ENCODE measurements around the gene ZNF346. TPM values are rescaled to one million over a fixed set of nuclear protein-coding genes. Genes with fewer than 3 reads are reported as not detected.
"Not testable (repeated sequence)": the region's sequence is repeated elsewhere in the genome, so short reads cannot be mapped to it uniquely, and the experiment has no call there.

The ZNF346 gene
- polyA plus RNA-seq, 10 donors, result 10.8 to 19.0 (median 14.2) TPM

GRCh38 chr5:177006265-177006972 lies 16.1 kb upstream of the ZNF346 start, which contains the start of gene UIMC1:
Gene UIMC1, minus strand, starts transcription at chr5:177006779. Its CDS starts 24,164 bp downstream, at chr5:176982615.
- peak; percentile 89 to 97 (median 93) for DNase-seq

- no peak for DNase-seq
These were observed 13.8 kb upstream of the ZNF346 start for GRCh38 chr5:177008716-177009115.

GRCh38 chr5:177010153-177010552 lies 12.3 kb upstream of the ZNF346 start:
- no peak for DNase-seq

DNA sequence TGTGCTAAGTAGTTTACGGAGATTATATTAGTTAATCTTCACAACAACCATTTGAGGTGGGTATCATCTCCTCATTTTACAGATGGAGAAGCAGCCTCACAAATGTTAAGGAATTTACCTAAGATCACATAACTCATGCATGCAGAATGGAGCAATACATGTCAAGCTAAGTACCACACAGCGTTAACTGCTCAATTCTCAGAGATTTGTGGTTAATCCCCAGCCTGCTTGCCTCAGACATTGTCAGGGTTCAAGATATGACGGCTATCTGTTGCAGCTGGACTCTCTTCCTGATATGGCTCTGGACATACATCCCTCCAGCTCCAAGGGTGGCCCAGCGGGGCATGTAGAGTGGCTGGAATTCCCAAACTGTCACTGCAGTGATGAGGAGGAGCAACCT lies 7.3 kb upstream of the ZNF346 start:
- DNase-seq, result no peak

GRCh38 chr5:177018341-177018740 lies 4.2 kb upstream of the ZNF346 start:
- DNase-seq, result peak in 1 of 3 donors; percentile 24

DNA sequence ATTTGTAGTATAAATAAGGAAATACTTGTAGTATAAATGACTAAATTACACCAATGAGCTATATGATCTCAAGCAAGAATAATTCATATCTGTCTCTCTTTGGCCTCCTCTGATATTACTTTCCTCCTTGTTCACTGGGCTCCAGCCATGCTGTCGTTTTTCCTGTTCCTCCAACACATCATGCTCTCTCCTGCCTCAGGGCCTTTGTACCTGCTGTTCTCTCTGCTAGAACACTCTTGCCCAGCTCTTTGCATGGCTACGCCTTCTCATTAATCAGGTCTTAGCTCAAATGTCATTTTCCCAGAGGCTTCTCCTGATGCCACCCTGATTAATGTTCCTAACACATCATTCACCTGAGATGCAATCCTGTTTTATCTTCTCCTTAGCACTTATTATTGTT lies 2.5 kb upstream of the ZNF346 start:
- DNase-seq, result no peak

DNA sequence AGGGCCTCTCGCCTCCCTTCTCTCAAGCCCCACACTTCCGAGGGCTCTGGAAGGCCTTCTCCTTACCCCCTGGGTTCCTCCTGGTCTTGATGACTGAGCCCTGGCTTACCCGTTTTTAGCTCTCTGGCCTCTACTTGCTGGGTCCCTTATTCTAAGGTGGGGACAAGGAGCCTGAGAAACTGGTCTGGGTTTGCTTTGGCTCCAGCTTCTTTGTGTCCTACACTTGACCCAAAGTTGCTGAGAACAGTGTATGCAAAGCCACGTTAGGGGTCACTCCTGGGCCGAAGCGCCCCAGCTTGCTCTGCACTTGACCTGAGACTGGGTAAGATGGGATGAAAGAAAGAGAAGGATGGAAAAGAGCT lies 788 bp downstream of the ZNF346 start:
- no peak for DNase-seq

- DNase-seq, result no peak
These were observed 2.1 kb downstream of the ZNF346 start for GRCh38 chr5:177024559-177024958.

DNA sequence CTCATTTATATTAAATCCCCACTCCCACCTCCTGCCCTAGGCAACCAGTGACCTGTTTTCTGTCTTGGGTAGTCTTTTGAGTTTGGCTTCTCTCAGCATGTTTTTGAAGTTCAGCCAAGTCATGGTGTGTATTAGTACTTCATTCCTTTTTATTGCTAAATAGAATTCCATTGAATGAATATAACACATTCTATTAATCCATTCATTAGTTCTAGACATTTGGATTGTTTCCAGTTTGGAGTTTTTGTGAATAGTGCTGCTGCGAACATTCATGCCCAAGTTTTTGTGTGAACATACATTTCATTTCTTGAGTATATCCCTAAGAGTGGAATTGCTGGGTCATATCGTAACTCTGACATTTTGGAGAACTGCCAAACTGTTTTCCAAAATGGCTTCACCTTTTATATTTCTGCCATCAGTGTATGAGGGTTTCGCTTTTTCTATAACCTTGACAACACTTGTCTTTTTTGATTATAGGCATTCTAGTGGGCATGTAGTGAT lies 2.7 kb downstream of the ZNF346 start:
- DNase-seq, result no peak

- DNase-seq, result no peak
These were observed 5.2 kb downstream of the ZNF346 start for GRCh38 chr5:177027665-177028064.

DNA sequence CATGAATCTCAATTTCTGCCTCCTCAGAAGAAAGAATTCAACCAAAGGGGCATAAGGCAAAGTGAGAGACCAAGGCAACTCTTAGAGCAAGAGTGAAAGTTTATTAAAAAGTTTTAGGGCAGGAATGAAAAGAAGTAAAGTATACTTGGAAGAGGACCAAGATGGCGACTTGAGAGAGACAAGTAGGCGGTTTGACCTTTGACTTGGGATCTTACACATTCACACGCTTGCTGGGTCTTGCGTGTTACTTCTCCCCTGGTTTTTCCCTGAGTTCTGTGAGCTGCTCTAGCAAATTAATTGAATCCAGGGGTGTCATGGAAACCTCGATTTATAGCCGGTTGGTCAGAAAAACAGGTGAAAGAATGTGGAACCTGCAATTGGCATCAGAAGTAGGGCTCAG lies 7.0 kb downstream of the ZNF346 start:
- no peak for DNase-seq

- no peak for DNase-seq
These were observed 13.5 kb downstream of the ZNF346 start for GRCh38 chr5:177035976-177036375.

DNA sequence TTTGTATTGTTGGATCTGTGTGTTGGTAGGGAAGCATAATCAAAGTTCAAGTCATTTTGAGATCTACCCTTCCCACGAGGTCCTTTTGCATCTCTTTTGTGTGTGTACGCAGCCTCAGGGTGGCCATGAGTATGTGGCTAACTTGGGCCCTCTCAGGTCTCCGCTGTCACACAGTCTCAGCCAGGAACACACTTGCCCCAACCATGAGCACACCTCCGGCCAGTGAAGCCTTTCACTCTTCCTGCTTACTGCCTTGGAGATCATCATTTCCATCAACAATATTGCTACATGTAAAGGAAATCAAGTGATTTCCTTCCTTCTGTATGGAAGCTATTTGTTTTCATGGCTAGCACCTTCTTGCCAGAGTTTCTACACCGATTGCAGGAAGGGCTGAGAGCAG lies 13.9 kb downstream of the ZNF346 start:
- no peak for DNase-seq

DNA sequence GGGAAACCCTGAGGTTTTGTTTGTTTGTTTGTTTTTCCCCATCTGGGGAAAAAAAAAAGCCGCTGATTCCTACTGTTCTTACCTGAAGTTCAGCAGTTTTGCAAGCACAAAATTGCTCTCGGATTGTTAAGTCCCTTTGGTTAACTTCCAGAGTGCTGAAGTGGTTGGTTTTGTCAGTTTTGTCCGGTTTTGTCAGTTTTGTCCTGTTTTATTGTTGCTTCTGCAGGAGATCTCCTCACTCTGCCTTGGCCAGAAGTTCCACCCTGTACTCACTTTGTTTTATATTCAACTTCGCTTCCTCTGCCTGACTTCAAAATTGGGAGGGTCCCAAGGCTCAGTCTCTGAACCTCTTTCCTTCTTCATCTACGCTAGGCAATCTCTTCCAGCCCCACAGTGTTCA lies 14.4 kb downstream of the ZNF346 start:
- no peak for DNase-seq

- no peak for DNase-seq
These were observed 18.4 kb downstream of the ZNF346 start for GRCh38 chr5:177040814-177041420.

DNA sequence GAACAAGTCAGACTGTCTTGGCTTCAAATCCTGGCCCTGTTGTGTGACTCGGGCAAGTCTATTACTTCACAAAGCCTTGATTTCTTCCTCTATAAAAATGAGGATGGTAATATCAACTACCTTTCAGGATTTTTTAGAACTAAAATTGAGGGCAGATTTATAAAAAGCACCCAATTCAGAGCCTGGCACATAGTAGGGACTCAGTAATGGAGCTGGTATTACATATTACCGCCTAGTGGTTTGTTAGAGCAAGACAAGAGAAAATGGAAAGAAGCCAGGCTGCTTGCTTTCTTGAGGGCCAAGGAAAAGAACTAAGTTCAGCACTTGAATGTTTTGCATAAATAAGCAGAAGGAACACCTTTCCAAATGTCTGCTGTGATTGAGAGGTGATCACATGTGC lies 19.4 kb downstream of the ZNF346 start:
- DNase-seq, result no peak

DNA sequence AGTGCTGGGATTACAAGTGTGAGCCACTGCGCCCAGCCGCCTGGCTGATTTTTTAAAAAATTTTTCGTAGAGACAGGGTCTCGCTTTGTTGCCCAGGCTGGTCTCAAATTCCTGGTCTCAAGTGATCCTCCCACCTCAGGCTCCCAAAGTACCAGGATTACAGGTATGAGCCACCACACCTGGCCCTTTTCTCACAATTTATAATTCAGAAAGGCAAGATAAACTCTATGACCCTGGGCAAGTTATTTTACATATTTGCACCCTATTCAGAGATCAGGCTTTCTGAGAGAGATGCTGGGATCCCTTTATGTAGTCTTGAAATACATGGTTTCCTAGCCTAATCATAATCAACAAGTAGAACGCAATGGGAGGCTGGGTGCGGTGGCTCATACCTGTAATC lies 20.6 kb downstream of the ZNF346 start:
- DNase-seq, result no peak

GRCh38 chr5:177043958-177044357 lies 21.5 kb downstream of the ZNF346 start:
- no peak for DNase-seq

DNA sequence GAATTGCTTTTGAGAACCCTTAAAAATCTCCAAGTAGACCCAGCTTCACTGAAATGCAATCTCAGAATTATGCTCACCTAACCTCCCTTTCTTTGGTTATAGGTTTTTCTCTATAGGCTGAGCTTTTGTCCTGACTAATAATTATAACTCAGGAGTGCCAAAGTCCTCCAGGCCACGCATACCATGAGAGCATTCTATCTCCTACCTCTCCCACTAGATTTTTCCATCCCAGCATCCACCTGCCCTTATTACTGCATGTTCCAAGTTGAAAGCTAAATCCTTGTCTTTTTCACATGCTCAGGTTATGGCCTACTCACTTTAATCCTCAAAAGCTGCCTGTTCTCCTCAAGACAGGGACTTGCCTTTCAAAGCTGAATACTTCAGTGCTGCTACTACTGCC lies 22.1 kb downstream of the ZNF346 start:
- DNase-seq, result no peak

- no peak for DNase-seq
These were observed 23.1 kb downstream of the ZNF346 start for GRCh38 chr5:177045631-177046030.

GRCh38 chr5:177048531-177048930 lies 26.0 kb downstream of the ZNF346 start:
- DNase-seq, result not testable (repeated sequence)

DNA sequence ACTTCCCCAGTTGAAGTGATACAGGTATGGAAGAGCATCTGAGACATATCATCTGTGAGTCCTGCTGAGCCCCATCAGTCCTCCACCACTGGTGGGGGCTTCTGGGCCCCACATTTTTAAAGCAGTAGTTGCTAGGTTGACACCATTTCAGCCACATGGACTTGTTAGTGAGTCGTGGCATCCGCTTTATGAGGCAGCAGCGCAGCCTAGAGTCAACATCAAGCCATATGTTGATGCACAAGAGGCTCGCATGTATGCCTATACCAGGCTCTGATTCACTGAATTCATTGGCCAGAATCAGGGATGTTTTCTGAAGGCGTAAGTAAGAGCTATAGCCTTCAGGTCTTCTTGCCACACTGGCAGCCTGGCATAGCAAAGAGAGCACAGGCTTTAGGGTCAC lies 26.8 kb downstream of the ZNF346 start:
- DNase-seq, result no peak

DNA sequence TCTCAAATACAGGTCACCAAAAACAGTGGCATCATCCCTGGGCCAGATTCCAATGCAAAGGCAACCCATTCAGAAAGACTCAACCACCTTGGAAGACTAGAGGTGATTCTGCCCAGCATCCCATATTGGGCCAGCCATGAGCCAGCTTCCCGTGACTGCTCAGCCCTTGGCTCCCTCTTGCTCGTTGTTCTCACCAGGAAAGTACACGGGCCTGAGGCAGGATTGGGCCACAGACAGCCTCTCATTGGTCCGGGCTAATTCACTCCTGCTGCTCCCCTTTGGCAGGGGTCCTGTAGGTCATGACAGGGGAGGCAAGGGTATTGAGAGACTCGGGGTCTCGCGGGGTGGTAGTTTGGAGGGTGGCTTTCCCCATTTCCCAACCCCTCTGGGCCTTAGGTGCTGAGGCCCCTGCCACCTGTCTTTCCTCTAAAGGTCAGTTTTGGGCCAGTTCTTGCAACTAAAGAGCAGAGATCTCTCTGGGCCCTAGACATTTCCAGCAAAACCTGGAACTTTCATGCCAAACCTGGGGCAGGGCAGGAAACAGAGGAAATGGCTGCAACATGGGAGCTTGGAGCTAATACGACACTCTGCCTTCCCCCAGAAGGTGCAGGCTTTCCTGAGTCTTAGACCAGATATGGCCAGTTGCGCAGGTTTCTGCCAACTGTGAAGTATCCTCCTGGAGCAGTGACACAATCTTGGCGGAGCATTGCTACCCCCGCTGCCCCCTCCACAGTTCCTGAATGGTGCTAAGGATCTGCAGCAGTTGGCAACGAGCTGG lies 42.2 kb downstream of the ZNF346 start:
- DNase-seq, result no peak

Data from muscle of back (tissue), 11 donors.